K562 (cell line): ENCODE results near the gene RPL21. TPM values are rescaled to one million over a fixed set of nuclear protein-coding genes. Genes with fewer than 3 reads are reported as not detected.

ENCODE experiments used
- CBFA2T2 ChIP-seq: fragments of 450-650 bp; conservative IDR thresholded peaks from 2 replicates; pipeline ENCODE4 v1.6.1; 2017; ENCODE audit warnings: mild to moderate bottlenecking
- CEBPZ ChIP-seq: fragments of 150-350 bp; IDR thresholded peaks from 2 replicates; pipeline ENCODE4 v1.6.1; 2014; ENCODE audit warnings: low read depth, mild to moderate bottlenecking, low read length, borderline replicate concordance
- KHSRP ChIP-seq: fragments of 450-650 bp; IDR thresholded peaks from 2 replicates; pipeline ENCODE4 v1.6.1; 2017
- KLF1 ChIP-seq: fragments of 450-650 bp; IDR thresholded peaks from 2 replicates; pipeline ENCODE4 v1.6.1; 2016; ENCODE audit warnings: missing genetic modification characterization, missing compliant biosample characterization
- MBD2 ChIP-seq: sonication (generic); IDR thresholded peaks from 2 replicates; pipeline ENCODE4 v1.6.1; 2016; ENCODE audit warnings: low read depth, borderline replicate concordance
- MNT ChIP-seq, 2 experiments: fragments of 450-650 bp; conservative IDR thresholded peaks; 2 replicates each; pipeline ENCODE4 v1.6.1; 2017; ENCODE audit warnings: mild to moderate bottlenecking in 2 of 2, moderate library complexity in 2 of 2
- NR4A1 ChIP-seq, 2 experiments: fragments of 250-450 bp in 1 of 2; fragments of 450-650 bp in 1 of 2; sonication (Bioruptor Pico) in 1 of 2; IDR thresholded peaks; 2 replicates each; pipeline versions ENCODE4 v1.4.0 to v1.6.1; 2016 to 2020; ENCODE audit warnings: mild to moderate bottlenecking in 2 of 2, missing compliant biosample characterization in 1 of 2, missing genetic modification characterization in 1 of 2, moderate library complexity in 1 of 2
- NUFIP1 ChIP-seq: fragments of 450-650 bp; IDR thresholded peaks from 2 replicates; pipeline ENCODE4 v1.6.1; 2018; ENCODE audit not compliant: partially characterized antibody
- PPARD ChIP-seq: fragments of 250-450 bp; sonication (Bioruptor Pico); IDR thresholded peaks from 2 replicates; pipeline ENCODE4 v1.8.0; 2022; ENCODE audit warnings: inconsistent platforms, mild to moderate bottlenecking, moderate library complexity
- SAFB2 ChIP-seq: fragments of 200-400 bp; formaldehyde crosslinking; IDR thresholded peaks from 2 replicates; pipeline ENCODE4 v1.6.1; 2018; ENCODE audit warnings: borderline replicate concordance, low read length, low read depth, moderate library complexity; ENCODE audit not compliant: severe bottlenecking
- ZHX1 ChIP-seq: fragments of 150-350 bp; conservative IDR thresholded peaks from 2 replicates; pipeline ENCODE4 v1.6.1; 2014; ENCODE audit warnings: low read length
- ZKSCAN1 ChIP-seq: fragments of 150-350 bp; IDR thresholded peaks from 2 replicates; pipeline ENCODE4 v1.6.1; 2016; ENCODE audit warnings: low read depth, low read length
- polyA plus RNA-seq, 8 experiments: library from polyadenylated mRNA; depleted of rRNA in 4 of 8; stranded (reverse) in 5 of 8; unstranded in 3 of 8; fragments of >200 nt; fragmentation: Nextera tagmentation in 2 of 8; fragmentation: Illumina TruSeq in 1 of 8; extraction: Ambion mirVana in 2 of 8; extraction: Trizol in 1 of 8; gene quantifications; 2 replicates each; pipeline versions ENCODE4 v1.2.1 to v1.2.3, GENCODE V29; 2011 to 2014; ENCODE audit warnings: inconsistent platforms in 1 of 8, missing spikeins in 1 of 8
- total RNA-seq, 7 experiments: library from RNA; depleted of rRNA in 6 of 7; stranded (reverse); fragments of >200 nt in 6 of 7; fragmentation: Illumina TruSeq in 2 of 7; extraction: Trizol in 2 of 7; gene quantifications; 2 replicates each; pipeline versions ENCODE4 v1.2.1 to v1.2.3, GENCODE V29; 2011 to 2021; ENCODE audit warnings: low replicate concordance in 1 of 7
- TF ChIP-seq, protein P1 (sequence below), 2 experiments: fragments of 450-650 bp in 1 of 2; sonication (generic) in 1 of 2; formaldehyde crosslinking in 1 of 2; IDR thresholded peaks in 1 of 2; conservative IDR thresholded peaks in 1 of 2; 2 replicates each; pipeline versions ENCODE4 v1.6.1 to v1.8.1; 2016 to 2023; ENCODE audit warnings: mild to moderate bottlenecking in 2 of 2, moderate library complexity in 2 of 2, inconsistent platforms in 1 of 2, missing genetic modification reagents in 1 of 2
- TF ChIP-seq, protein P2 (sequence below): IDR thresholded peaks from 2 replicates; pipeline ENCODE4 v1.6.1; 2012; ENCODE audit warnings: low read depth, low read length, improper control_type of control experiment, borderline replicate concordance

The RPL21 gene
- total and polyA plus RNA-seq, 9 of the 15 experiments (the other 6 are each of a cell fraction or from before 2014, with no cell fraction given): 622 to 4,203 (median 1,676) TPM

GRCh38 chr13:27251166-27252091, at the start of gene RPL21 (continued):
- TF ChIP-seq ZHX1 (no peak), MBD2 (peak; percentile 52; the same call in 1 of the 2 replicates), KLF1 (no peak; the same call in 1 of the 2 replicates), KHSRP (0 out of 2 replicates have a peak, but pooled peaks have one; percentile 38), CEBPZ (no peak), NR4A1 (CRISPR knock-in tag; IDR thresholded peaks at IDR 0.05) (0 out of 2 replicates have a peak, but pooled peaks have one; percentile 40), NR4A1 (tag; IDR thresholded peaks at IDR 0.05) (no peak), ZKSCAN1 (0 out of 2 replicates have a peak, but pooled peaks have one; percentile 30), SAFB2 (no peak), PPARD (CRISPR knock-in tag) (no peak), NUFIP1 (no peak), CBFA2T2 (no peak), MNT (conservative IDR thresholded peaks at IDR 0.05) (peak; percentile 78 to 88)
- TF ChIP-seq, protein P1, sequence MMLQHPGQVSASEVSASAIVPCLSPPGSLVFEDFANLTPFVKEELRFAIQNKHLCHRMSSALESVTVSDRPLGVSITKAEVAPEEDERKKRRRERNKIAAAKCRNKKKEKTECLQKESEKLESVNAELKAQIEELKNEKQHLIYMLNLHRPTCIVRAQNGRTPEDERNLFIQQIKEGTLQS (IDR thresholded peaks at IDR 0.05): peak; percentile 78
- TF ChIP-seq, protein P1 (CRISPR knock-in tag; conservative IDR thresholded peaks at IDR 0.05): 0 out of 2 replicates have a peak, but pooled peaks have one; percentile 29
- TF ChIP-seq, protein P2, sequence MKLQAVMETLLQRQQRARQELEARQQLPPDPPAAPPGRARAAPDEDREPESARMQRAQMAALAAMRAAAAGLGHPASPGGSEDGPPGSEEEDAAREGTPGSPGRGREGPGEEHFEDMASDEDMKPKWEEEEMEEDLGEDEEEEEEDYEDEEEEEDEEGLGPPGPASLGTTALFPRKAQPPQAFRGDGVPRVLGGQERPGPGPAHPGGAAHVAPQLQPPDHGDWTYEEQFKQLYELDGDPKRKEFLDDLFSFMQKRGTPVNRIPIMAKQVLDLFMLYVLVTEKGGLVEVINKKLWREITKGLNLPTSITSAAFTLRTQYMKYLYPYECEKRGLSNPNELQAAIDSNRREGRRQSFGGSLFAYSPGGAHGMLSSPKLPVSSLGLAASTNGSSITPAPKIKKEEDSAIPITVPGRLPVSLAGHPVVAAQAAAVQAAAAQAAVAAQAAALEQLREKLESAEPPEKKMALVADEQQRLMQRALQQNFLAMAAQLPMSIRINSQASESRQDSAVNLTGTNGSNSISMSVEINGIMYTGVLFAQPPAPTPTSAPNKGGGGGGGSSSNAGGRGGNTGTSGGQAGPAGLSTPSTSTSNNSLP: no peak
